NOMO-1 treated with DMSO at 0.1 percent for 48 hours (cell line): ENCODE results near the gene IL18RAP.

ENCODE experiments used
- DNase-seq: peaks from one replicate; lab custom pipeline; 2025; ENCODE audit not compliant: unreplicated experiment; lab: John Stamatoyannopoulos, UW

Gene IL18RAP

DNA sequence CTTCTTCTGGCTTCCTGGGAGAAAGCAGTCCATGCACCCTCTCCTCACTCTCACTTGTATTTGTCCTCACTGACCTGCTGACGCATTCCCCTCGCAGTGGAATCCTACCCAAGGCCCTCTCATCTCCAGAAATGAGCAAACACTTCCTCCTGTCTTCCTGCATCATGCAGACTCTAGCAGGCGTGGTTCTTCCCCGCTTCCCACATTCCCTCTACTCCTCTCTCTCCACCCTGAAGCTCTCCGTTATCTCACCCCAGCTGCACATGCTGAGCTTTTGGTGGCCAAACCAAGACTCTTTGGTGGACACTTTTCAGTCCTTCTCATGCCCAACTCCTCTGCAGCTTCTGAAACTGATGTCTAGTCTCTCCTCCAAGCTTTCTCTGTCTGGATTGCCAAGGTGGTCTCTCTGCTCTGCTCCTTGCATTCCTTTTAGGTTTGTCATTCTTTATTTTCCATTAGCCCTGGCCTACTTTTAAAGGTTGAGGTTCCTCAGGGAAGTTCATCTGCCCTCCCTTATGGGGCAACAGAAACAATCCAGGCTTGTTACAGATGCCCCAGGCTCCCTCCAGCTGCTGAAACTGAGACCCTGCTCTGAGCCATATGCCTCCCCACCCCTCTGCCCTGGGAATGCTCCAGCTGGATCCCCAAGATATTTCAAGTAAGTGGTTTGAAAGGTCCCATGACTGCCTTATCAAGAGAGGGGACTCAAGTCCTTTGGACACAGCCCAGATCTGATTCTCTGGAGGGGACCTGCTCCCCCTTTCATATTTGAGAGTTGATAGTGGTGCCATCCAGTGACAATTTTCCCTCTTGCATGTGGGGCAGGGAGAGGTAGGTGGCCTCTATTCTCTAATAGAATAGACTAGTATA is 835 bp upstream of the IL18RAP start:
- no peak for DNase-seq

GRCh38 chr2:102423368-102423767 is 408 bp downstream of the IL18RAP start:
- no peak for DNase-seq

DNA sequence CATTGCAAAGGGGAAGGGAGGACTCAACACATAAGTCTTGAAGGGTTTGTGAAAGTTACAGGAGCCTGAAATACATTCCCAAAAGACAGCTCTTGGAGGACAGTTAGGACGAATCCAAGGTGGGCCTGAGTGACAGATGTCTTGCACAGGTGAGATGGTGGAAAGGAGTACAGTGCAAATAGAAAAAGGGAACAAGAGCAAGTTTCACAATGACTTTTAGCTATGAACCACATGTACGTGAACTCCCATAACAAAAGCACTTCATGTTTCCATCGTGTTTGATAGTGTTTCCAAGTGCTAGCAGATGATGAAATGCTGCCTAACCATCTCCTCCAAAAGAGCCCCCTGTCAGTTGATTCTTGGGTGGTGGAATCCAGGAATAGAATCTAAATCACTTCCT is 1.8 kb downstream of the IL18RAP start:
- peak; percentile 92 for DNase-seq

DNA sequence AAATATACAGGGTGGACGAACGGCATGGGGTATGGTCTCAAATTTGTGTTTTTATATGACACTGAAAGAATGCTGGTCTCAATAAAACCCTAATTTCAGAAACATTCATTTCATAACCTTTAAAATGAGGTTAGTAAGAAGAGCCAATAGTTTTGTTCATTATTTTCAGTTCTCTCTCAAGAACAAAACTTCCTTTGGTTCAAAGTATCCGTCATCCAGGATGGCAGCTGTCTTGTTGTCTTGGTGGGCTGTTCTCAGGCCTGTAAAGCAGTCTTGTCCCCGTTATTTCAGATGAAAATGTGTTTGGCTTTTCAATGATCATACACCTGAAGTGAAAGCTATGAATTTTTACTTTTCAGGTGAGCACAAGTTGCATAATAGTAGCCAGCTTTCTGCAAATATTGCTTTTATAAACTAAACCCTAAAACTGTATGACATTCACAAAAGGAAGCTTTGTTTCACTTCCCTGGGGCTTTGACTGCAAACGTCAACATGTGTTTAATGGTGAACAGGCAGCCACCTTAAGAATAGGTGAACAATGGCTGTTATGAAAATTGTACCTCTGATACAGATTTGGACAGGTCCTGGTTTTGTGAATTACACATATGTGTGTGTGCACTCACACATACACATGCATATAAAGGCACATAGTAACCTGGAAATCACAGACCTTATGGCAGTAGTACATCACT is 2.6 kb downstream of the IL18RAP start:
- DNase-seq, result peak; percentile 20

DNA sequence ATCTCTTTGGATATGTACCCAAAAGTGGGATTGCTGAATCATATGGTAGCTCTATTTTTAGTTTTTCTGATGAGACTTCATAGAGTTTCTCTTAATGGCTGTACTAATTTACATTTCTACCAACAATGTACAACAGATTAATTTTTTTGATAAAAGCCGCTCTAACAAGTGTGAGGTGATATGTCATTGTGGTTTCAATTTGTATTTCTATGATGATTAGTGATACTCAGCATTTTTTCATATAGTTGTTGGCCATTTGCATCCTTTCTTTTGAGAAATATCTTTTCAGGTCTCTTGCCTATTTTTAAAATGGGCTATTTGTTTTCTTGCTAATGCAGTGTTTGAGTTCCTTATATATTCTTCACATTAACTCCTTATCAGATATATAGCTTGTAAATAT is 4.3 kb downstream of the IL18RAP start:
- no peak for DNase-seq

DNA sequence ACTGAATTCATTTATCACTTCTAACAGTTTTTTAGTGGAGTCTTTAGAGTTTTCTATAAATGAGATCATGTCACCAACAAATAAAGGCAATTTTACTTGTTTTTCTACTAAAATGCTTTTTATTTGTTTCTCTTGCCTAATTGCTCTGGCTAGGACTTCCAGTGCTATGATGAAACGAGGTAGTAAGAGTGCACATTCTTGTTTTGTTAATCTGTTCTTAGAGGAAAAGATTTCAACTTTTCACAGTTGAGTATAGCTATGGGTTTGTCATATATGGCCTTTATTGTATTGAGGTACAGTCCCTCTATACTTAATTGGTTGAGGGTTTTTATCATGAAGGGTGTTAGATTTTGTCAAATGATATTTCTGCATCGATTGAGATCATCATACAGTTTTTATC is 5.6 kb downstream of the IL18RAP start:
- no peak for DNase-seq

GRCh38 chr2:102432386-102432785 is 9.4 kb downstream of the IL18RAP start:
- no peak for DNase-seq

DNA sequence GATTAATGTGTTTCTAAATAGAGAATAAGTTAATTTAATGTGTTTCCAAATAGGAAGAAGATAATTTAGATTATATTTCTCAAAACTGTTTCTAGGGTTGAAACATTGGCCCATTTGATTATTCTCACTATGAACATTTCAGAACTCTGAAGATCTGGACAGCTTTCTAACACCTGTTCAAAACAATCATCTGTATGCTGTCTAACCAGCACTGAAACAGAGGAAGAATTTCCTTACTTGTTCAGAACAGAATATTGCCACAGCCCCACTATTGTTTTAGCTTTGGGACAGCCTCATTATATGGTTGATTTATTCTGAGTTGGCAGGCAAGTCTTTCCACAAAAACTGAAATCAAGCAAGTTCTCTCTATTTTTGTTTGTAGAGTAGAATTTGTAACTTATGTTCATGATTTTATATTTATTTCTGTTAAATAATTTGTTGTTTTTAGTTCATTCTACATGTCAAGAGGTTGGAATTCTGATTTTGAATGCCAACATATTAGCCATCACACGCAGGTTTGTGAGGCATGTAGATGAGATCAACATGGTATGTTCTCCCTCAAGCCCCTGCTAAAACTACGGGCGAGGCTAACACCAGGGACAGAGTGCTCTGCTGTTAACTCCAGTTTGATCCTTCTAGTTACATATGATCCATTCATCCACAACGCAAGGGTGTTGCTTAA is 11.2 kb downstream of the IL18RAP start:
- DNase-seq, result no peak

DNA sequence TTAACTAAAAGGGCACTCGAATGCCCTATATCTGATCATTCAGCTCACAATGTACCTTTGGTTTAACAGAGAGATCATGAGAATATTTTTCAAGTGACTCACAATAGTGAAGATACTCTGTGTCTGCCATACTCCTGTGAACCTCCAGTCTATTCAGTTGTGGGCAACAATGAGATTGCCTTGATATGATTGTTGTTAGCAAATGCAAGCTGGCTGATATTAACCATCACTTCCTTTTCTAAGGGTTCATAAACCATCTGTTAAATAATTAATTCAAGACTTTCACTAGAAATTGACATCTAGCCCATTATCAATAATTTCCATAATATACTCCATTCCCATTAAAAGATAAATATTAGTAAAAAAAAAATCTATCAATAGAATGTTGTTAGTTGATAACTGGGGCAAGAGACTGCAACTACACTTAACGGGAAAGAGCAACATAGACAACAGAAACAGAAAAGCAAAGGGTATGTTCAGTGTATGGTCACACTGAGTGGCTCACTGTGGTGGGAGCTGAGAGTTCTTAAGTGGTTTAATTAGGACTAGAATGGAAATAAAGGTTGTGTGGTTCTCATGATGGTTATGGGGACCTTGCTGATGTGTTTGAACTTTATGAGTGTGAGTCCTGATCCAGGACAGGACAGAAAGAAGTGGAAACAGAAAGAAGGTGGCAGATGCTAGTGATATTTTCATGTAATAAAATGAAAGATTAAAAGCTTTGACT is 11.9 kb downstream of the IL18RAP start:
- DNase-seq, result no peak

- no peak for DNase-seq
Measured at GRCh38 chr2:102435741-102436140, 12.8 kb downstream of the IL18RAP start.

DNA sequence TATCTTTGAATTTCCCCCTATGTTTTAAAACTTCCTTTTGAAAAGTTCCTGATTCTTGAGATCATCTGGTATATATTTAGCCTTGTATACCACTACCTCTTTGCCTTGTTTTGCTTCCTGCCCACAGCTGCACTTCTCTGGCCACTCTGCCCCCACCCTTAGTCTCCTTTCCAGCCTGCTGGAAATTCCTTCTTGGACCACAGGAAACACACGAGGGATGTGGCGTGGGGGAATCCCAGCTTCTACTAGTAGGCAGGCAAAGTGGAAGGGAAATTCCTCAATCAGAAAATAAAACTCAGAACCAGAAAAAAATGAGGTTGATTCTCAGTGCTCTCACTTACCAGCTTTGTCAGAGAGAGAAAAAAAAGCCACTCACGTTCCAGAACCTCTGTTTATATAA is 13.4 kb downstream of the IL18RAP start:
- peak; percentile 2 for DNase-seq

DNA sequence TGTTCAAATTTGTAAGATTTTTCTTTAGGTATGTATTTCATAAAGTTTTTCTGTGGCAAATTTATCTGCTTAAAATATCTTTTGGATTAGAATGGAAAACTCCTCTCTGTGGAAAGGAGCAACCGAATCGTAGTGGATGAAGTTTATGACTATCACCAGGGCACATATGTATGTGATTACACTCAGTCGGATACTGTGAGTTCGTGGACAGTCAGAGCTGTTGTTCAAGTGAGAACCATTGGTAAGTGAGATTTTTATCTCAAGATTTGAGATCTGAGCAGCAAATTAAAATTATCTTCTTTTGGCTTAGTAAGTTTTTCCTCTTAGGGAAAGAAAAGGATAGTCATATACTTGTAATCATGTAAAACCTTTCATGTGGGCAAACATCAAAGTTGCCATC is 14.2 kb downstream of the IL18RAP start:
- no peak for DNase-seq

- no peak for DNase-seq
Measured at GRCh38 chr2:102438111-102438510, 15.2 kb downstream of the IL18RAP start.

DNA sequence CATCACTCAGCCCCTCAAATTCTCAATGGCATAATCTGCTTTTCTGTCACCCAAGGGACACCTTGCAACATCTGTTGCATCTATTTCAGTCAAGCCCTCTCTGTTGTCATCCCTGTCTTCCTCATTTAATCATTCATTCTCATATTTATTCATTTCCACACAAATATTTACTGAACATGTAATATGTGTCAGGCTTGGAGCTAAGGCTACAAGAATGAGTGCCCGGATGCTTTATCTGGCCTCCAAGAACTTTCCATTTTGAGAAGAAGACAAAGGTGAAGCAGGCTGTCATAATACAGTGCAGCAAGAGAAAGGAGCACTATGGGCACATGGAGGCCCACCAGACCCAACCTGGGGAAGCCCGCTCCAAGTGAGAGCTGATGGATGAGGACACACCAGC is 15.6 kb downstream of the IL18RAP start:
- peak; percentile 12 for DNase-seq

GRCh38 chr2:102439065-102439695 is 16.2 kb downstream of the IL18RAP start:
- no peak for DNase-seq

GRCh38 chr2:102442967-102443828 is 20.2 kb downstream of the IL18RAP start:
- peak; percentile 29 for DNase-seq

DNA sequence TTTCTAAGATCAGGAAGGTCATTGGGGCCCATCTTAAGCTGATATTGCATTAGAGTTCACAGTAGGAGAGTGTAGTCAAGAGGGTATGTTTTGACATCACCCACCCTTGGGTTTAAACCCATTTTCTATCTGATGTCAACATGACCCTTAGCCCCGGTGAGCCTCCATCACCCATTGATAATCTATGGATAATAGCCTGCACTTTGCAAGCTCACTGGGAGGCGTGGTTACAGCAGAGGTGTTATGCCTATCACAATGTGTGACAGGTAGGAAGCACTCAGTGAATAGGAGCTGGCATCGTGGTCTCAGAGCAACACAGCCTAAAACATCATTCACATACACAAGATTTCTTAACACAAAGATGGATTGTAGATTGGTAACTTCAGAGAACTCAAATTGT is 21.3 kb downstream of the IL18RAP start:
- DNase-seq, result no peak

DNA sequence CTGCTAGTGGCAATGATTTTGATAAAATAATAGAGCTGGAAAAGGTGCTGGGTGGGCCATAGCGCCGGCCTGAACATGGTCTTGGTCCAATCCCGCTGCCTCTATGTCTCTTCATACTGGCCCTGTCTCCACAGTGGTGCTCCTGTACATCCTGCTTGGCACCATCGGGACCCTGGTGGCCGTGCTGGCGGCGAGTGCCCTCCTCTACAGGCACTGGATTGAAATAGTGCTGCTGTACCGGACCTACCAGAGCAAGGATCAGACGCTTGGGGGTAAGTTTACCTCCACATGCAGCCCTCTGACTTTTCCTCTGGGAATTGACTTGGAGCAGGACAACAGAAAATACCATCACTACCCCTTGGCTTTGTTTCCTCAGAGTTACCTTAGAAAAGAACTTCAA is 24.0 kb downstream of the IL18RAP start:
- DNase-seq, result no peak

GRCh38 chr2:102449370-102449974 is 26.5 kb downstream of the IL18RAP start:
- peak; percentile 50 for DNase-seq
